Activated effector memory CD4-positive, alpha-beta T cell treated with anti-CD3 and anti-CD28 coated beads, Interleukin-2, amount 50 U/mL, for 16 hours (primary cell): Measurements from ENCODE around the gene HSDL1.

Experiments
- DNase-seq: peaks from one replicate; pipeline ENCODE4 v3.0.0-alpha.2; 2020

HSDL1 gene

DNA sequence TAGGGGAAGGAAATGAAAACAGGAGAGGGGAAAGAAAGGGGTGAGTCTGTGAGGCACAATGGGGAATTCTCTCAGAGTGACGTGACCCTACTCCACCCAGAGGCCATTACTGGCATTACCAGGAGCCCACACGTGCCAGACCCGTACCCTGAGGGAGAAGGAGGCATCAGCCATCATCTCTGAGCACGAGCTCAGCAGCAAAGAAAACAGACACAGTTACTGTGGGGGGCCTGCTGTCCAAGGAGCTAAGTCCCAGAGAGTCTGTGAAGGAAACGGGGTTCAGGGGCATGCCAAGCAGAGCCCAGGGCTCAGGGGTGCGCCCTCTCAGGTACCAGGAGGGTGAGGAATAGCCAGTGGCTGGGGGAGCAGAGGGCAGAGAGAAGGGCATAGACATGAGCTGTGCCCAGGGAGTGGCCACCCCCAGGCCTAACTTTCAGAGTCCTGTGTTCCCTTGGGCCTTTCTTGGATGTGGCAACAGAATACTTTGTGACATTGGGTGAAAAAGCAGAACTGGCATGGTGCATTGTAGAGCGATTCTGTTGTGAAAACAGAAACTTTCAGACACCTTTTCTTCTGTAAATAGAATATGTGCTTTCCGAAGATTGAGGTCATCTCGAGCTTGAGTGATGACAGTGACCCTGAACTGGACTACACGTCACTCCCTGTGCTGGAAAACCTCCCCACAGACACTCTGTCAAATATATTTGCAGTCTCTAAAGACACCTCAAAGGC, 30.5 kb upstream of the HSDL1 start:
- peak; percentile 85 for DNase-seq

DNA sequence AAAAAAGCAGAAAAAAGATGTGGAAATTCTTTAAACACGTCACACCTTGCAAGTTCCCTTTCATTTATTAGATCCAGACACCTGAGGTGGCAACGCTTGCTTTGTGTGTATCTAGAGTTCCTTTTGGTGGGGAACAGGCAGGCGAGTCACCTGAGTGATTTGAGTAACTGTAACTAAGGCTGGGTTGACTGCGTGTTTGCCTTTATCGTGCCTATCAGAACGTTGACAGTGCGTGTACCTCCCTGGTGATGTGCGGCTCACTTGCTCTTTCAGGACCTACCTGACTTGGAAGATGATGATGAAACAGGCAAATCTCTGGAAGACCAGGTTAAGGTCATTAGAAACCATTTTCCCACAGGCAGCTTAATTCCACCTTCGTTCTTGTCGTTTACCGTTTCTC, 29.4 kb upstream of the HSDL1 start:
- no peak for DNase-seq

DNA sequence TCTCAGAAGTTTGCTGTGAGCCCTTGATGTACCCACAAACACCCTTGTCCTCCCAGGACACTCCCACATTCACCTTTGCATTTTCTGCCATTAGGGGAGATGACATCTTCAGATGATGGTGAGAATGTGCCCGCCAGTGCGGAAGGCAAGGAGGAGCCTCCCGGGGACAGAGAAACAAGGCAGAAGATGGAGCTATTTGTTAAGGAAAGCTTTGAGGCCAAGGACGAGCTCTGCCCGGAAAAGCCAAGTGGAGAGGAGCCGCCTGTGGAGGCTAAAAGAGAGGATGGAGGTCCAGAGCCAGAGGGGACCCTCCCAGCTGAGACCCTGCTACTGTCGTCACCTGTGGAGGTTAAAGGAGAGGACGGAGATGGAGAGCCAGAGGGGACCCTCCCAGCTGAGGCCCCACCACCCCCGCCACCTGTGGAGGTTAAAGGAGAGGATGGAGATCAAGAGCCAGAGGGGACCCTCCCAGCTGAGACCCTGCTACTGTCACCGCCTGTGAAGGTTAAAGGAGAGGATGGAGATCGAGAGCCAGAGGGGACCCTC, 24.9 kb upstream of the HSDL1 start:
- DNase-seq = no peak

DNA sequence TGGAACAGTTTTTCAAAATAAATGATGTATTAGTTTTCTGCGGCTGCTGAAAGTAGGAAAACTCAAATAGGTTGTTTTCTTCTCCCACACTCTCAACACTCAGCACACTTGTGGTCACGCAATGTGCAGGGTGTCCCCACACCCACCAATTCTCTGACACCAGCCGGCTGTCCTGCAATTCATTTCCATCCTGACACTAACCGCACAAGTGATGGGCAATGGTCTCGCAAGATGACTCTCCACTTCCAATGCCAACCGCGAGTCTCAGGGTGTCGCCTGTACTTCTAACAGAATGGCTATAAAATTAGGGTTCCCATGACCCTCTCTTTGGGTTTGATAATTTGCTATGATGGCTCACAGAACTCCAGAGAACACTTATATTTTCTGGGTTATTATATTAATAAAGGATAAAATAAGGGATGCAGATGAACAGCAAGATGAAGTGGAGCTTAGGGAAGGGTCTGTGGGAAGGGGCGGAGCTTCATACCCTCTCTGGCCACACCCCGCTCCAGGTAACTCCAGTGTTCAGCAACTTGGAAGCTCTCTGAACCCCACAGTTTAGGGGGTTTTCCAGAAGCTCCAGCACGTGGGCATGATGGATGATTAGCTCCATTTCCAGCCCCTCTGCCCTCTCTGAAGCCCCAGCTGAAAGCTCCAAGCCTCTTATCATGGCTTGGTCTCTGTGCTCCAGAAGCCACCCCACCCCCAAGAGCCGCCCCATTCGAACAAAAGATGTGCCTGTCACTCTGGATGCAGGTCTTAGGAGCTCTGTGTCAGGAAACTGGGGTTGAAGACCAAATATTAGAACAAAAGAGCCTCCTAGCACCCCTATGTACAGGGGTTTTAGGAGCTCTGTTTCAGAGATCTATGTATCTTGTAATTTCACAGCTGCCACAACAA, 22.1 kb upstream of the HSDL1 start:
- DNase-seq = peak; percentile 62

DNA sequence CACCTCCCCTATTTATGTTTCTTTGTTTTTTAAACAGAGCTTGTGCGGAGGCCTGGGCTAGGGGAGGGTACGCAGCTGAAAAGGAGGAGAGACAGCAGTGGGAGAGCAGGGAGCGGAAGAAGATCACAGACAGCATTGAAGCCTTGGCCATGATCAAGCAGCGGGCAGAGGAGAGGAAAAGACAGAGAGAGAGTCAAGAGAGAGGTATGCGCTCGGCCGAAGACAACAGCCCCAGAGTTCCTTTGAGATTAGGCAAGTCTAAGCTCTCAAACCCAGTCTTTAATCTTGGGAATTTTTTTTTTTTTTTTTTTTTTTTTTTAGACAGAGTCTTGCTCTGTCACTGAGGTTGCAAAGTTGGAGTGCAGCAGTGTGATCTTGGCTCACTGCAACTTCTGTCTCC, 20.8 kb upstream of the HSDL1 start:
- DNase-seq = no peak

DNA sequence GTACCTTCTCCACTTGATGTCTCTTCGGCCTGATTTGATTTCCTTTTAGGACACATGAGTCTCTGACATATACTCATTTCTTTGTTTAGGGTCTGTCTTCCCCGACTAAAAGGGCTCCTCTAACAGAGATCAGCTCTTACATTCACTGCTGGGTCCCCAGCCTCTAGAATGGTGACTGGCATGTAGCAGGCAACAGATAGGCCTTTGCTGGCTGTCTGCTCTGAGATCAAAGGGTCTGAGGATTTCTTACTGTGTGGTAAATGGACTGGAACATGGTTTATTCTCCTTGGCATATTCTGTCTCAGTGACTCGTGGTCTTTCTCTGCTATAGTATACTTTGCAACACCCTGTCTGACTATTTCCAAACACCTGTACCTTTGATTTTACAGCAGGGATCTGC, 16.8 kb upstream of the HSDL1 start:
- DNase-seq = no peak

DNA sequence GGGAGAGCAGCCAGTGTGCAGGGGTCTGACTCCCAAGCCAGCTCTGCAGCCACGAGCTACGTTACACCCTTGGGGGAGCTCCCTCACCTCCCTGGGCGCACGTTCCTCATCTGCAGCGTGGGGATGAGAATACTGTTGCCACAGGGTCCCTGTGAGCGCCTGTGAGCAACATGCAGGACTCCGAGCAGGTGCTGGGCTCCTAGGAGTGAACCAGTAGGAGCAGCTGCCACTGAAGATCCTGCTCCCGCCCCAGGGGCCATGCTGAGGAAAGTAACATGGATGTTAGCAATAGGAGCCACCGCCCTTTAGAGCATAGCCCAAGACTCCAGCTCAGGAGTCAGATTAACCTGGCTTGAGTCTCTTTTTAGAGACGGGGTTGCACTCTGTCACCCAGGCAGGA, 16.1 kb upstream of the HSDL1 start:
- DNase-seq = peak; percentile 53

DNA sequence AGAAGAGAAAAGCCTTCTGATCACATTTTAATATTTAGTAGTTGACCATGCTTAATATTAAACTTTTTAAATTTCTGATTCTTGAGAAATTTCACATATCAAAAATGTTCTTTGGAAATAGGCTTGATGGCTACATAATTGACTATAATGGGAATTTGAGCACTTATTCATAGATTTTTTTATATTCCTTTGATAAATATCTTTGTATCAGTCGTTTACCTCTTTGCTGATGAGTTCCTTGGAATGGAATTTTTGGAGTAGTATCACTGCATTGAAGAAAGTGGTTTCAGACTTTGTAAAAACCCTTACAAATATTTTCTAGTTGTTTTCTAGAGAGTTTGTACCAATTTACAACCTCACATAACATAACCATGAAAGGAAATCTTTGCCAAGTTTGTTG, 14.8 kb upstream of the HSDL1 start:
- no peak for DNase-seq

DNA sequence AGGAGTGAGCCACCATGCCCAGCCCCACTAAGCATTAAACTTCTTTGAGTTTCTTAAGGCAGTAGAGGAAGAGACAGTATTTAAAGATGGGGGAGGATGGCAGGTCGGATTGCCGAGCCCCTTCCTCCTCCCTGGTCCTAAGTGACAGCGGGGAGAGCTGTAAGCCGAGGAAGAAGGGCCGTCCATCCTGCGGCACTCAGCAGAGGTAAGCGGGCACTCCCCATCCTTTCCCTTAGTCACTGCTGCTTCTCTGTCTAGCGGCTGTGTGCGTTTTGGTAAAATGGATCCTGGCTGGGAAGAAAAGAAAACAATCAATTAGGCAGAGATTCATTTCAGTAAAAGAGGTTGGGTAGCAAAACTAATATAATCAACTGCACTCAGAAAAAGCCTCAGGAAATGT, 14.0 kb upstream of the HSDL1 start:
- no peak for DNase-seq

DNA sequence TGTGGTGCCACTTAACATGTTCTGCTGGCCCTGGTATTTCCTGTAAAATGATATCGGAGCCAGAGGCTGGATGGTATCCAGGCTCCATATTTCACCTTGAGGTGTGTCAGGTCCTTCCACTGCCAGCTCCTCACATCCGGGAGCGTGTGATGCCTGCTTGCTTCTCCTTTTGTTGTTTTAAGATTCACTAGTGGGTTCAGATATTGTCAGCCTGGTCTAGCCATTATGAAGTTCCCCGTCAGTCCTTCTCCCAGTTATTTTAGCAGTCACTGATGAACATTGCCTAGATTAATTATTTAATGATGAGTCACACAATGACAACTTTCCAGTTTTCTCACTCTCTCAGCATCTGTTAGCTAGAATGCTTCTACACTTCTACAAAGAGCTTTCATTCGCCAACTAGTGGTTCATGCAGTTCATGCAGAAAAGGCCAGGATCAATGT, 11.4 kb upstream of the HSDL1 start:
- no peak for DNase-seq

DNA sequence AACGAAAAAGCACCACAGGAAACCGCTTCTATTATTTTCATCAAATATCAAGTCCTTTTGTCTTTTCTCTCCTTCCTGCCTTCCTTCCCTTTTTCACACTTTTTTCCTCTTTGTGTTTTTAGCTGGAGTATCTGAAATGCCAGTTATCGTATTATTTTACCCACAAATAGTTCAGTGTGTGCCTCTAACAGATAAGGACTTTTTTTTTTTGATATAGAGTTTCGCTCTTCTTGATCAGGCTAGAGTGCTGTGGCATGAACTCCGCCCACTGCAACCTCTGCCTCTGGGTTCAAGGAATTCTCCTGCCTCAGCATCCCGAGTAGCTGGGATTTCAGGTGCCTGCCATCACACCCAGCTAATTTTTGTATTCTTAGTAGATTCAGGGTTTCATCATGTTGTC, 10.8 kb upstream of the HSDL1 start:
- DNase-seq = no peak

DNA sequence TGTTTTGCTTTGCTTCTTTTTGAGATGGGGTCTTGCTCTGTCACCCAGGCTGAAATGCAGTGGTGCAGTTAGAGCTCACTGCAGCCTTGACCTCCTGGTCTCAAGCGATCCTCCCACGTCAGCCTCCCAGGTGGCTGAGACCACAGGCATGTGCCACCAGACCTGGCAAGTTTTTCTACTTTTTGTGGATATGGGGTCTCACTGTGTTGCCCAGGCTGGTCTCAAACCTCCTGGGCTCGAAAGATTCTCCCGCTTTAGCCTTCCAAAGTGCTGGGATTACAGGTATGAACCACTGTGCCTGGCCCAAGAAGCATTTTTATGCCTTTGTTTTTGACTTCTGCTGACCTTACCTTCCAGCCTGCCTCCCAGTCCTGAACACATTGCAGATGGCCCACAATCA, 10.2 kb upstream of the HSDL1 start:
- no peak for DNase-seq

DNA sequence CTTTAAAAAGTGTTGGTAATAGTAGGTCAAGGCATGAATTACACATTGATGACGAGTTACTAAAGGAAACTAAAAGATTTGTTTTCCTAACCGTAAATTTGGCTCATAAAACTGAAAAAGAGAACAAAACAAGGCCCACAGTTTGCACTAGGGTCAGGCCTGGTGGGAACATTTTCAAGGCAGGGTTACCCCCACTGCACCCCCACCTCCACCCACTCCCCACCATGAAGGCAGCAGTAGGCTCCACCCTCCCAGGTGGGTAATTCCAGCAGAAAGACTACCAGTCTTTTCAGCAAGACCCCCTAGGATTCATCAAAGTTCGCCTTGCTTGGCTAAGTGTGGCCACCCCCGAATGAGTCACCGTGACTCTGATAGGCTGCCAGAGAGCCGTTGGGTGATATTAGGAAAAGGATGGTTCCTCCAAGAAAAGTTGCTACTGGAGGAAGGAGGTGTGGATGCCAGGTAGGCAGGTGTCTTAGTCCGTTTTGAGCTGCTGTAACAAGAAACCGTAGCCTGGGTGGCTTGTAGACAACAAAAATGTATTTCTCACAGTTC, 8.8 kb upstream of the HSDL1 start:
- DNase-seq = no peak

DNA sequence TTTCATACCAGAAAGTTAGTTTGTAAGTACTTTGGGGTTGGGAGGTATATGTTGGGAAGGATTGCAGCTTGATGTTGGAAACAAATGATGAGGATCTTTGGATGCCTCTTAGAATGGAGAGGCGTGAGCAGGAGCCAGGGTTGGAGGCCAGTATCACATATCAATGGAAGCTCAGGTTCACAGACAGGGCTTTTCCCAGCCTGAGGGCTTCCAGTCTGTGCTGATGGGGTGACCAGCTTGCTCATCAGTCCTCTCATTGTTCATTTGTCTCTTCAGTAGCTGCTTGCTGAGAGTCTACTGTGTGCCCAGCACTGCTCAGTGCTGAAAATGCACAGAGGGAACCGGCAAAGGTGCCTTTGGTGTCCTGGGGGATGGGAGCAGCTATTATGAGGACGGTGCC, 5.9 kb upstream of the HSDL1 start:
- no peak for DNase-seq

DNA sequence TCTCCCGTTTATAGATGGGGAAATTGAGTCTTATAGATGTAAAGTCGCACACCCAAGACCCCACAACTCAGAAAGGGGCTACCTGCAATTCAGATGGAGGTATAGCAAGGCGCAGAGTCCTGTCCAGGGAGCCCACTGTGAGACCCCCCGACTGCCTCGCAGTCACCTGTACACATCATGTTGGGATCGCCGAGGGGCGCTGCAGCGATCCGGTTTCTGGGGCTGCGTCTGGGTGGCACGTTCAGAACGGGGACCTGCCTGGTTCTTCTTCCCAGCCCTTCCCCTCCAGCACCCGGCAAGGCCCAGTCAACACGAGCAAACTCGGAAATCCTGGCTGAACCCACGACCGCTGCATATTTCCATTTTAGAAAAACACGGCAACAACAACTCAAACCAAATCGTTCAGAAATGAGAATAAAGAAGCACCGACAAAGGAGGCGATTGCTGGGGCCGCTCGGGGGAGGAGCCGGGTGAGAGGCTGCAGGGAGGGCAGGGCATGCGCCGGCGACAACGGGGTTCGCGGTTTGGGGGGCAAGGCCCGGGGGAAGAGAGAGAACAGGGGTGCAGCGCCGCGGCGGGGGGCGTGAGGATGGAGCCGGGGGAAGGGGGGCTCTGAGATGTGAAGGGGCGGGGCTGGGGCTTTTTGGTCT, 643 bp downstream of the HSDL1 start:
- DNase-seq = peak; percentile 75

DNA sequence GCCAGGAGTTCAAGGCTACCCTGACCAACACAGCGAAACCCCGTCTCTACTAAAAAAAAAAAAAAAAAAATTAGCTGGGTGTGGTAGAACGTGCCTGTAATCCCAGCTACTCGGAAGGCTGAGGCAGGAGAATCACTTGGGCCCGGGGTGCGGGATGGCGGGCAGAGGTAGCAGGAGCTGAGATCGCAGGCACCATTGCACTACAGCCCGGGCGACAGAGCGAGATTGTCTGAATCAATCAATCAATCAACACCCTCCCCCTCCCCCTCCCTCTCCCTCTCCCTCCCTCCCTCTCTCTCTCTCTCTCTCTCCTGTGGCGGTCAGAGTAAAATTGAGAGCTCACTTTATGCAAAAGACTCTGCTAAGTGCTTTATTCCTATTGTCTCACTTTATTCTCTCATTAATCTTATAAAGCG, 1.2 kb downstream of the HSDL1 start:
- DNase-seq = no peak

DNA sequence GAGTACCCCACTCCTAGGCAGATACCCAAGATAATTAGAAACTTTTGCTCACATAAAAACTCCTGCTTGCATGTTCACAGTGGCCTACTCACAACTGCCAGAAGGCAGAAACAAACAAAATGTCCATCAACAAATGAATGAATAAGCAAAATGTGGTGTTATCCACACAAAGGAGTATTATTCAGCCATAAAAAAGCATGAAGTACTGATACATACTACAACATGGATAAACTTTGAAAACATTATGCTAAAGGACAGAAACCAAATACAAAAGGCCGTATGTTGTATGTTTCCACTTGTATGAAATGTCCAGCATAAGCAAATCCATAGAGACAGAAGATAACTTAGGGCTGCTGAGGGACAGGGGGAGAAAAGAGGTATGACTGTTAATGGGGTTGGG, 1.9 kb downstream of the HSDL1 start:
- DNase-seq = no peak

DNA sequence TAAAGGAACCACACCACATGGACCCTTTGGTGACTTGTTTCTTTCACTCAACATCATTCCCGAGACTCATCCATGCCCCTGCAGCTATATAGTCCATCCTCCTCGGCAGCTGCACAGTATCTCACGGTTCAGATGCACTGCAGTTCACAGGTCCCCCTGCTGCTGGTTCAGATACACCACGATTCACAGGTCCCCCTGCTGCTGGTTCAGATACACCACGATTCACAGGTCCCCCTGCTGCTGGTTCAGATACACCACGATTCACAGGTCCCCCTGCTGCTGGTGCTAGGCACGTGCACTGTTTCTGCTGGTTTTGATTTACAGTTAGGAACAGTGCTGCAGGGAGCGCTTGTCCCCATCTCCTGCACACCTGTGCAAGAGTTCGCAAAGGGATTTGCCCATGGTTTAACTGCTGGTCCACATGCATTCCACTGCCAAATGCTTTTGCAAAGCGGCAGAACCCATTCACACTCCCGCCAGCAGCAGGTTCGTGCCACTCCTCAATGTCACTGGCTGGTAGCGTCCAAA, 3.8 kb downstream of the HSDL1 start:
- DNase-seq = no peak

DNA sequence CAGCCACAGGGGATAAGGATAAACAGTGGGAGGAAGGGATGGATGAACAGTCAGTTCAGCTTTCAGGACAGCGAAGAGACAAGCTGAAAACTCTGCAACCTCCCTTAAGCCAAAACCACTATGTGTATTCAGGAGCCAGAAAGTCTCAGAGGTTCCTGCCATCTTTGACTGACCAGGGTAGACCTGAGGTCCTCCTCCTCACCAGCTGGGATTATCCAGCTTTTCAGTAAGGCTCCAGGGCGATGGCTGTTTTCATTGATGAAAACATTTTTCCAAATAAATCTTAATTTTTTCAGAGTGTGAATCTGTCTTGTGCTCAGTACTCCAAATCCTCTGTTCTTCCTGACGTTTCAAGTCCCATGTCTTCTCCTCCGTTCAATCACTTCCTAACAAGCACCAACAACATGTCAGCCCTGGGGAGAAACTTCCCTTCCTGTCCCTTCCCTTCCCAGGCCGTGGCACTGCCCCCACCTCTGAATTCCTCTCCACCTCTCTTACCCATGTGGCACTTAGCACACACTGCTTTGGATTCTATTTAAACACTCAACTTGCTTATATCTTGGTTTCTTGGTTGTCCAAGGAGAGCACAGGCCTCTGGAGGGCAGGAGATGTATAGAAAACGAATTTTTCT, 5.2 kb downstream of the HSDL1 start:
- no peak for DNase-seq

DNA sequence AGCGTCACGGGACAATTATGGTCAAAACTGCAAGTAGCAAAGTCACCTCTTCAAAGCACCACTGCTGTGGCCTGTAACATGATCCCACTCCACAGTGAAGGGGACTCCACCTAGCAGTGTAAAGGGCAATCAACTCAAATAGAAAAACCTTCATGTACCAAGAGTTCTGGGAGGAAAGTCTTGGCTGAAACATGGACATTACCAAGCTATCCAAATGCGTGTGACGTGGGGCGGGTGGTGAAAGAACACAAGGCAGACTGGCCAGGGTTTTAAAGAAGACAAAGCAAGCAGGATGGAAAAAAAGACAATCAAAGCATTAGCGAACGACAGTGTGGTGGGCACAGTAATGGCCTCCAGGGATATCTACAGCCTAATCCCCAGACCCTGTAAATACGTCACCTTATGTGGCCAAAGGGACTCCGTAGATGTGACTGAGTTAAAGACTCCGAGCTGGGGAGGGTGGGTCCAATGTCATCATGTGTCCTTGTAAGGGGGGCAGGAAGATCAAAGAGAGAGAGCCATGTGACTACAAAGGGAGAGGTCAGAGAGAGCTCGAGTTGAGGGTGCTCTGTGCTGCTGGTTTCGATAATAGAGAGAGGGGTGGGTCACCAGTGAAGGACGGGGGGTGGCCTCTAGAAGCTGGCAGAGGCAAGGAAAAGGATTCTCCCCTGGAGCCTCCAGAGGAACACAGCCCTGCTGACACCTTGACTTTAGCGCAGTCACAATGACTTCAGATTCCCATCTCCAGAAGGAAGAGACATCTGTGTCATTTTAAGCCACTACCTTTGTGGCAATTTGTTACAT, 6.0 kb downstream of the HSDL1 start:
- DNase-seq = no peak

DNA sequence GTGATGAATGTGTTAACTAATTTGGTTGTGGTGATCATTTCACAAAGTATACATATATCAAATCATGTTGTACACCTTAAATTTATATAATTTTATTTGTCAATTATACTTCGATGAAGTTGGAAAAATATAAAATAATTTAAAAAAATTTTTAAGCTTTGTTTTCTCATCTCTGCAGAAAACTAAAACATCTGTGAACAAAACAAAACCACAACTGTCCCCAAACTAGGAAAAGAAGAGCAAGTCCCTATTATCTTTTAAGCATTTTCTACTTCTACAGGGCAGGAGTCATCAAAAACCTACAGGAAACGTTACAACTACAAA, 6.5 kb downstream of the HSDL1 start:
- DNase-seq = no peak
